HEK293 (cell line): ENCODE measurements around the gene FBXO40.

ENCODE experiments used
- CTCF ChIA-PET: fragments of 350-600 bp; formaldehyde crosslinking; extraction: SDS; loops from one replicate; lab custom pipeline; 2021; ENCODE audit warnings: antibody characterized with exemption; lab: Yijun Ruan, JAX
- POLR2A ChIA-PET: fragments of 300-600 bp; formaldehyde crosslinking; extraction: SDS; loops from one replicate; lab custom pipeline; 2020; ENCODE audit warnings: antibody characterized with exemption, inconsistent platforms; lab: Yijun Ruan, JAX
- H3K27ac ChIP-seq: fragments of 200-500 bp; sonication (Bioruptor generic); 2 replicates; pipeline ENCODE4 v1.5.1; 2014; ENCODE audit warnings: low read depth, low read length, control low read depth, inconsistent platforms; ENCODE audit errors: extremely low read depth
- H3K36me3 ChIP-seq, 2 experiments: fragments of 200-500 bp in 1 of 2; sonication (Bioruptor generic) in 1 of 2; 1 replicate in 1 of 2; 2 replicates in 1 of 2; pipeline ENCODE4 v1.5.1; 2014 to 2017; ENCODE audit warnings: inconsistent platforms in 2 of 2, low read length in 2 of 2; ENCODE audit not compliant: control insufficient read depth in 2 of 2, insufficient read depth in 1 of 2
- H3K4me1 ChIP-seq: fragments of 200-500 bp; sonication (Bioruptor generic); 2 replicates; pipeline ENCODE4 v1.5.1; 2014; ENCODE audit warnings: mild to moderate bottlenecking, low read length, inconsistent platforms; ENCODE audit not compliant: control insufficient read depth, insufficient read depth
- H3K4me3 ChIP-seq: 2 replicates; pipeline ENCODE4 v1.5.1; 2011; ENCODE audit warnings: low read depth, mild to moderate bottlenecking, control low read depth, low read length, moderate library complexity
- H3K9me3 ChIP-seq: fragments of 200-500 bp; sonication (Bioruptor generic); 2 replicates; pipeline ENCODE4 v1.5.1; 2014; ENCODE audit warnings: low read depth, low read length, inconsistent platforms; ENCODE audit not compliant: control insufficient read depth, insufficient read depth
- KLF1 ChIP-seq: fragments of 450-650 bp; formaldehyde crosslinking; IDR thresholded peaks from 2 replicates; pipeline ENCODE4 v1.5.1; 2016; ENCODE audit warnings: missing biosample characterization, missing genetic modification characterization
- OVOL3 ChIP-seq: fragments of 450-650 bp; formaldehyde crosslinking; IDR thresholded peaks from 2 replicates; pipeline ENCODE4 v1.5.1; 2016; ENCODE audit warnings: missing biosample characterization, missing genetic modification characterization
- PRDM6 ChIP-seq: fragments of 450-650 bp; formaldehyde crosslinking; IDR thresholded peaks from 2 replicates; pipeline ENCODE4 v1.5.1; 2017; ENCODE audit warnings: missing biosample characterization, missing genetic modification characterization
- ZFP3 ChIP-seq: fragments of 450-650 bp; formaldehyde crosslinking; IDR thresholded peaks from 2 replicates; pipeline ENCODE4 v1.5.1; 2016; ENCODE audit warnings: low read depth, missing biosample characterization, missing genetic modification characterization
- ZNF121 ChIP-seq: fragments of 450-650 bp; formaldehyde crosslinking; IDR thresholded peaks from 2 replicates; pipeline ENCODE4 v1.5.1; 2016; ENCODE audit warnings: missing biosample characterization, missing genetic modification characterization
- ZNF175 ChIP-seq: fragments of 450-650 bp; formaldehyde crosslinking; IDR thresholded peaks from 2 replicates; pipeline ENCODE4 v1.5.1; 2016; ENCODE audit warnings: missing biosample characterization, missing genetic modification characterization
- ZNF24 ChIP-seq: fragments of 450-650 bp; formaldehyde crosslinking; IDR thresholded peaks from 2 replicates; pipeline ENCODE4 v1.5.1; 2016; ENCODE audit warnings: missing biosample characterization, missing genetic modification characterization
- ZNF292 ChIP-seq: fragments of 450-650 bp; formaldehyde crosslinking; IDR thresholded peaks from 2 replicates; pipeline ENCODE4 v1.5.1; 2016; ENCODE audit warnings: low read depth, missing biosample characterization, missing genetic modification characterization, borderline replicate concordance
- ZNF473 ChIP-seq: fragments of 450-650 bp; formaldehyde crosslinking; IDR thresholded peaks from 2 replicates; pipeline ENCODE4 v1.5.1; 2017; ENCODE audit warnings: missing biosample characterization, missing genetic modification characterization
- ZNF48 ChIP-seq: fragments of 450-650 bp; formaldehyde crosslinking; IDR thresholded peaks from 2 replicates; pipeline ENCODE4 v1.5.1; 2016; ENCODE audit warnings: missing biosample characterization, missing genetic modification characterization
- ZNF513 ChIP-seq: fragments of 450-650 bp; IDR thresholded peaks from 2 replicates; pipeline ENCODE4 v1.5.1; 2018; ENCODE audit warnings: missing biosample characterization, missing genetic modification characterization
- ZNF555 ChIP-seq: fragments of 450-650 bp; formaldehyde crosslinking; conservative IDR thresholded peaks from 2 replicates; pipeline ENCODE4 v1.5.1; 2017; ENCODE audit warnings: missing biosample characterization, mild to moderate bottlenecking, missing genetic modification characterization, inconsistent platforms
- ZNF558 ChIP-seq: fragments of 450-650 bp; formaldehyde crosslinking; IDR thresholded peaks from 2 replicates; pipeline ENCODE4 v1.5.1; 2016; ENCODE audit warnings: missing biosample characterization, missing genetic modification characterization
- ZNF701 ChIP-seq: fragments of 450-650 bp; formaldehyde crosslinking; IDR thresholded peaks from 2 replicates; pipeline ENCODE4 v1.5.1; 2016; ENCODE audit warnings: missing biosample characterization, missing genetic modification characterization
- ZNF792 ChIP-seq: fragments of 450-650 bp; formaldehyde crosslinking; IDR thresholded peaks from 2 replicates; pipeline ENCODE4 v1.5.1; 2016; ENCODE audit warnings: missing biosample characterization, missing genetic modification characterization
- TF ChIP-seq, protein P1 (sequence below): IDR thresholded peaks from 2 replicates; pipeline ENCODE4 v1.6.1; 2011; ENCODE audit warnings: mild to moderate bottlenecking, low read depth, low read length, borderline replicate concordance
- TF ChIP-seq, protein P2 (sequence below): sonication (generic); formaldehyde crosslinking; IDR thresholded peaks from 2 replicates; pipeline ENCODE4 v1.8.1; 2022; ENCODE audit warnings: mild to moderate bottlenecking, moderate library complexity, missing genetic modification reagents
- TF ChIP-seq, protein P3 (sequence below): fragments of 450-650 bp; formaldehyde crosslinking; IDR thresholded peaks from 2 replicates; pipeline ENCODE4 v1.5.1; 2016; ENCODE audit warnings: missing biosample characterization, missing genetic modification characterization

Gene FBXO40

GRCh38 chr3:121629601-121630000 lies 36.4 kb downstream of the FBXO40 start (continued):
- TF ChIP-seq ZNF175 (tag by site-specific recombination) (no peak), ZNF473 (tag by site-specific recombination) (no peak), KLF1 (tag by site-specific recombination) (no peak)
- TF ChIP-seq, all 188 proteins: peak for 0

- H3K36me3 ChIP-seq: no peaks in the 10 kb centered on the region
- POLR2A ChIA-PET: no interaction called here
Measured at GRCh38 chr3:121630355-121630754, 37.2 kb downstream of the FBXO40 start.

GRCh38 chr3:121637922-121638321 lies 44.7 kb downstream of the FBXO40 start:
- Histone ChIP-seq H3K4me3 (no peak overlapping the region), H3K9me3 (no peaks in the 10 kb centered on the region), H3K27ac (no peak overlapping the region), H3K36me3 (no peaks in the 10 kb centered on the region), H3K4me1 (peaks cover 3% of the 10 kb centered on the region; the same call in 1 of the 2 replicates)
- CTCF ChIA-PET: no interaction called here
- TF ChIP-seq ZNF292 (no peak), ZFP3 (tag by site-specific recombination) (no peak), PRDM6 (tag by site-specific recombination) (no peak), ZNF701 (tag by site-specific recombination) (no peak), ZNF555 (tag by site-specific recombination) (no peak), ZNF48 (tag by site-specific recombination) (no peak)
- TF ChIP-seq, protein P1, sequence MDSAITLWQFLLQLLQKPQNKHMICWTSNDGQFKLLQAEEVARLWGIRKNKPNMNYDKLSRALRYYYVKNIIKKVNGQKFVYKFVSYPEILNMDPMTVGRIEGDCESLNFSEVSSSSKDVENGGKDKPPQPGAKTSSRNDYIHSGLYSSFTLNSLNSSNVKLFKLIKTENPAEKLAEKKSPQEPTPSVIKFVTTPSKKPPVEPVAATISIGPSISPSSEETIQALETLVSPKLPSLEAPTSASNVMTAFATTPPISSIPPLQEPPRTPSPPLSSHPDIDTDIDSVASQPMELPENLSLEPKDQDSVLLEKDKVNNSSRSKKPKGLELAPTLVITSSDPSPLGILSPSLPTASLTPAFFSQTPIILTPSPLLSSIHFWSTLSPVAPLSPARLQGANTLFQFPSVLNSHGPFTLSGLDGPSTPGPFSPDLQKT: no peak
- TF ChIP-seq, protein P2, sequence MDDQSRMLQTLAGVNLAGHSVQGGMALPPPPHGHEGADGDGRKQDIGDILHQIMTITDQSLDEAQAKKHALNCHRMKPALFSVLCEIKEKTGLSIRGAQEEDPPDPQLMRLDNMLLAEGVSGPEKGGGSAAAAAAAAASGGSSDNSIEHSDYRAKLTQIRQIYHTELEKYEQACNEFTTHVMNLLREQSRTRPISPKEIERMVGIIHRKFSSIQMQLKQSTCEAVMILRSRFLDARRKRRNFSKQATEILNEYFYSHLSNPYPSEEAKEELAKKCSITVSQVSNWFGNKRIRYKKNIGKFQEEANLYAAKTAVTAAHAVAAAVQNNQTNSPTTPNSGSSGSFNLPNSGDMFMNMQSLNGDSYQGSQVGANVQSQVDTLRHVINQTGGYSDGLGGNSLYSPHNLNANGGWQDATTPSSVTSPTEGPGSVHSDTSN (CRISPR knock-in tag): no peak
- POLR2A ChIA-PET: no interaction called here

More at GRCh38 chr3:121630355-121630754, 37.2 kb downstream of the FBXO40 start:
- H3K27ac ChIP-seq: no peak overlapping the region
- TF ChIP-seq ZNF121 (tag by site-specific recombination): no peak
- TF ChIP-seq, protein P3, sequence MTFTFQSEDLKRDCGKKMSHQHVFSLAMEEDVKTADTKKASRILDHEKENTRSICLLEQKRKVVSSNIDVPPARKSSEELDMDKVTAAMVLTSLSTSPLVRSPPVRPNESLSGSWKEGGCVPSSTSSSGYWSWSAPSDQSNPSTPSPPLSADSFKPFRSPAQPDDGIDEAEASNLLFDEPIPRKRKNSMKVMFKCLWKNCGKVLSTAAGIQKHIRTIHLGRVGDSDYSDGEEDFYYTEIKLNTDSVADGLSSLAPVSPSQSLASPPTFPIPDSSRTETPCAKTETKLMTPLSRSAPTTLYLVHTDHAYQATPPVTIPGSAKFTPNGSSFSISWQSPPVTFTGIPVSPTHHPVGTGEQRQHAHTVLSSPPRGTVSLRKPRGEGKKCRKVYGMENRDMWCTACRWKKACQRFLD (tag by site-specific recombination): no peak
- no peak for TF ChIP-seq ZNF24 (tag by site-specific recombination)
- no peak for TF ChIP-seq ZNF292
- TF ChIP-seq ZNF792 (tag by site-specific recombination): no peak
- TF ChIP-seq, all 188 proteins: peak for 0
- Histone ChIP-seq H3K4me1 (no peaks in the 10 kb centered on the region), H3K9me3 (no peaks in the 10 kb centered on the region), H3K4me3 (no peak overlapping the region)
- CTCF ChIA-PET: interaction anchor here (0.5 kb wide), 1 partner anchor 84 kb away, joined by 6 read pairs; no protein-coding TSS in a partner anchor

- Histone ChIP-seq H3K9me3 (no peaks in the 10 kb centered on the region), H3K4me1 (peaks cover 3% of the 10 kb centered on the region; the same call in 1 of the 2 replicates), H3K36me3 (no peaks in the 10 kb centered on the region), H3K27ac (no peak overlapping the region), H3K4me3 (no peak overlapping the region)
- no peak for TF ChIP-seq OVOL3 (tag by site-specific recombination)
- no peak for TF ChIP-seq ZNF558 (tag by site-specific recombination)
- no peak for TF ChIP-seq ZNF513 (tag by site-specific recombination)
- ChIA-PET CTCF (interaction anchor here (0.6 kb wide), 1 partner anchor 68 kb away, joined by 3 read pairs; no protein-coding TSS in a partner anchor), POLR2A (no interaction called here)
Measured at GRCh38 chr3:121641127-121641526, 47.9 kb downstream of the FBXO40 start.
